Endometrial microvascular endothelial cells (primary cell): ENCODE measurements around the gene UBTFL1. TPM values are rescaled to one million over a fixed set of nuclear protein-coding genes. Genes with fewer than 3 reads are reported as not detected.

Experiments used
- total RNA-seq: library from RNA; depleted of rRNA; stranded (reverse); fragments of >200 nt; gene quantifications from one replicate; pipeline ENCODE4 v1.2.3, GENCODE V29; 2015; ENCODE audit errors: inconsistent ontology term

UBTFL1 gene
- total RNA-seq, 1 donor from 2014 or later: not detected

Other genes with a start within 250 kb of the UBTFL1 start
- not detected for gene TRIM64B, start 207.5 kb upstream of the UBTFL1 start, total RNA-seq
- not detected for gene TRIM49D1, start 163.7 kb upstream of the UBTFL1 start, total RNA-seq
- not detected for gene TRIM49D2, start 161.9 kb upstream of the UBTFL1 start, total RNA-seq
- not detected for gene TRIM64, start 119.9 kb upstream of the UBTFL1 start, total RNA-seq
- not detected for gene TRIM49C, start 54.8 kb upstream of the UBTFL1 start, total RNA-seq
- gene NAALAD2, start 48.7 kb downstream of the UBTFL1 start, total RNA-seq: not detected
- 86.0 TPM for gene CHORDC1, start 137.1 kb downstream of the UBTFL1 start, total RNA-seq